ENCODE results near the gene NLRP6. TPM values are rescaled to one million over a fixed set of nuclear protein-coding genes. Genes with fewer than 3 reads are reported as not detected.

Gene NLRP6
- total RNA-seq, 1 donor from 2014 or later, result 0.49 TPM

GRCh38 chr11:279040-279965 is 1.1 kb downstream of the NLRP6 start:
- H3K4me3 ChIP-seq, result peak overlapping the region; percentile 6 to 37
- H3K9me3 ChIP-seq, result no peaks in the 10 kb centered on the region
- H3K36me3 ChIP-seq, result no peaks in the 10 kb centered on the region
- TF ChIP-seq POLR2AphosphoS5 (IDR thresholded peaks at IDR 0.05; ENCODE audit: insufficient read depth in 1 of 2, low read depth in 1 of 2) (no peak), CTCF (IDR thresholded peaks at IDR 0.05) (no peak), POLR2A (IDR thresholded peaks at IDR 0.05) (no peak)
- no peak for DNase-seq (ENCODE audit: extremely low spot score in 2 of 2)
- intact Hi-C loops (cut with DNase I), result no loop called here
- H3K27ac ChIP-seq, result no peak overlapping the region
- peaks cover 29% of the 10 kb centered on the region for H3K27me3 ChIP-seq
- peaks cover 21% of the 10 kb centered on the region for H3K4me1 ChIP-seq

- peaks cover 29% of the 10 kb centered on the region for H3K27me3 ChIP-seq
- no peak for TF ChIP-seq POLR2AphosphoS5 (IDR thresholded peaks at IDR 0.05; ENCODE audit: insufficient read depth in 1 of 2, low read depth in 1 of 2)
- TF ChIP-seq POLR2A (IDR thresholded peaks at IDR 0.05), result no peak
- TF ChIP-seq CTCF (IDR thresholded peaks at IDR 0.05), result no peak
- H3K4me3 ChIP-seq, result peak overlapping the region; percentile 6 to 37
- H3K9me3 ChIP-seq, result no peaks in the 10 kb centered on the region
- H3K27ac ChIP-seq, result no peak overlapping the region
- DNase-seq (ENCODE audit: extremely low spot score in 2 of 2), result no peak
- peaks cover 21% of the 10 kb centered on the region for H3K4me1 ChIP-seq
- intact Hi-C loops (cut with DNase I), result no loop called here
- no peaks in the 10 kb centered on the region for H3K36me3 ChIP-seq
These were observed 1.9 kb downstream of the NLRP6 start for GRCh38 chr11:279966-280705.

DNA sequence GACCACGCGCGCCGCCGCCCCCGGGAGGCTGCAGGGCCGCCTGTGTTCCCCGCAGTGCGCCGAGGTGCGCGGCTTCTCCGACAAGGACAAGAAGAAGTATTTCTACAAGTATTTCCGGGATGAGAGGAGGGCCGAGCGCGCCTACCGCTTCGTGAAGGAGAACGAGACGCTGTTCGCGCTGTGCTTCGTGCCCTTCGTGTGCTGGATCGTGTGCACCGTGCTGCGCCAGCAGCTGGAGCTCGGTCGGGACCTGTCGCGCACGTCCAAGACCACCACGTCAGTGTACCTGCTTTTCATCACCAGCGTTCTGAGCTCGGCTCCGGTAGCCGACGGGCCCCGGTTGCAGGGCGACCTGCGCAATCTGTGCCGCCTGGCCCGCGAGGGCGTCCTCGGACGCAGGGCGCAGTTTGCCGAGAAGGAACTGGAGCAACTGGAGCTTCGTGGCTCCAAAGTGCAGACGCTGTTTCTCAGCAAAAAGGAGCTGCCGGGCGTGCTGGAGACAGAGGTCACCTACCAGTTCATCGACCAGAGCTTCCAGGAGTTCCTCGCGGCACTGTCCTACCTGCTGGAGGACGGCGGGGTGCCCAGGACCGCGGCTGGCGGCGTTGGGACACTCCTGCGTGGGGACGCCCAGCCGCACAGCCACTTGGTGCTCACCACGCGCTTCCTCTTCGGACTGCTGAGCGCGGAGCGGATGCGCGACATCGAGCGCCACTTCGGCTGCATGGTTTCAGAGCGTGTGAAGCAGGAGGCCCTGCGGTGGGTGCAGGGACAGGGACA is 2.7 kb downstream of the NLRP6 start:
- H3K9me3 ChIP-seq, result no peaks in the 10 kb centered on the region
- peak overlapping the region in 1 of 2 donors; percentile 37 for H3K4me3 ChIP-seq
- intact Hi-C loops (cut with DNase I), result no loop called here
- no peak overlapping the region for H3K27ac ChIP-seq
- H3K27me3 ChIP-seq, result peaks cover 29% of the 10 kb centered on the region
- H3K4me1 ChIP-seq, result peaks cover 21% of the 10 kb centered on the region
- H3K36me3 ChIP-seq, result no peaks in the 10 kb centered on the region
- DNase-seq (ENCODE audit: extremely low spot score in 2 of 2), result no peak
- TF ChIP-seq POLR2AphosphoS5 (IDR thresholded peaks at IDR 0.05; ENCODE audit: insufficient read depth in 1 of 2, low read depth in 1 of 2) (peak in 1 of 2 donors; percentile 23), POLR2A (IDR thresholded peaks at IDR 0.05) (no peak)

GRCh38 chr11:281486-282161 is 3.4 kb downstream of the NLRP6 start:
- TF ChIP-seq POLR2A (IDR thresholded peaks at IDR 0.05), result no peak
- no peak for TF ChIP-seq CTCF (IDR thresholded peaks at IDR 0.05)
- no peak for TF ChIP-seq POLR2AphosphoS5 (IDR thresholded peaks at IDR 0.05; ENCODE audit: insufficient read depth in 1 of 2, low read depth in 1 of 2)
- H3K27me3 ChIP-seq, result peaks cover 29% of the 10 kb centered on the region
- H3K9me3 ChIP-seq, result no peaks in the 10 kb centered on the region
- no peak for DNase-seq (ENCODE audit: extremely low spot score in 2 of 2)
- H3K4me3 ChIP-seq, result peak overlapping the region in 1 of 2 donors; percentile 37
- H3K27ac ChIP-seq, result no peak overlapping the region
- intact Hi-C loops (cut with DNase I), result no loop called here
- no peaks in the 10 kb centered on the region for H3K36me3 ChIP-seq
- H3K4me1 ChIP-seq, result peaks cover 21% of the 10 kb centered on the region
